ENCODE data around the gene TSPAN6. TPM values are rescaled to one million over a fixed set of nuclear protein-coding genes. Genes with fewer than 3 reads are reported as not detected.

The TSPAN6 gene
- total RNA-seq, 1 donor from 2014 or later, result 71.4 TPM

GRCh38 chrX:100642290-100642689 is 5.7 kb upstream of the TSPAN6 start:
- no peak overlapping the region for H3K27ac Mint-ChIP-seq (ENCODE audit: unreplicated experiment)
- peaks cover 4% of the 10 kb centered on the region for H3K9me3 Mint-ChIP-seq
- H3K4me1 Mint-ChIP-seq, result peaks cover 12% of the 10 kb centered on the region

GRCh38 chrX:100635989-100636320 is 651 bp downstream of the TSPAN6 start:
- H3K4me3 Mint-ChIP-seq, result peak overlapping the region; percentile 93
- H3K9me3 Mint-ChIP-seq, result peaks cover 3% of the 10 kb centered on the region
- no peak for TF ChIP-seq CTCF (conservative IDR thresholded peaks at IDR 0.05)
- H3K27ac Mint-ChIP-seq (ENCODE audit: unreplicated experiment), result peak overlapping the region; percentile 96
- no peaks in the 10 kb centered on the region for H3K27me3 Mint-ChIP-seq (ENCODE audit: low read depth)
- H3K36me3 Mint-ChIP-seq (ENCODE audit: low read depth), result peaks cover 7% of the 10 kb centered on the region
- no peak for DNase-seq (ENCODE audit: low read depth, low spot score)
- peaks cover 19% of the 10 kb centered on the region for H3K4me1 Mint-ChIP-seq

More at GRCh38 chrX:100642290-100642689, 5.7 kb upstream of the TSPAN6 start:
- DNase-seq (ENCODE audit: low read depth, low spot score), result no peak
- Mint-ChIP-seq H3K4me3 (no peak overlapping the region), H3K36me3 (ENCODE audit: low read depth) (no peaks in the 10 kb centered on the region), H3K27me3 (ENCODE audit: low read depth) (no peaks in the 10 kb centered on the region)
- TF ChIP-seq CTCF (conservative IDR thresholded peaks at IDR 0.05), result no peak

DNA sequence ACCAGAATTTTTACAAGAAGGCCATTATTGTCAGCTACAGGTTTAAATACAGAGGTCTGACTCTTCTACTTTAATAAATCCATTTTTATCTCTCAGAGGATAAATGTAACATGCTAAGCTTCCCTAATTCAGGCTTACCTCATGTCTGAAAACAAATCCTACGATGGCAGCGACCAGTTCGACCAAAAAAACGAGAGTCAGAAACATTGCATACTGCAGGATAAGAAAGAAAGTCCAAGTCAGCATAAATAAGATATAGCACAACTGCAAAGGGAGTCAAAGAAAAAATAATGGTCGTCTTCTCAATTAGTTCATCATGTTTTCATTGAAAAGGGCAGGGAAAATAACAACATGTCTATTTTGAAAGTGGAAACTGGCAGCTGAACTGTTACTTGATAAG is 1.6 kb downstream of the TSPAN6 start:
- Mint-ChIP-seq H3K27ac (ENCODE audit: unreplicated experiment) (no peak overlapping the region), H3K27me3 (ENCODE audit: low read depth) (no peaks in the 10 kb centered on the region), H3K4me3 (peak overlapping the region; percentile 93), H3K9me3 (peaks cover 3% of the 10 kb centered on the region), H3K36me3 (ENCODE audit: low read depth) (peaks cover 11% of the 10 kb centered on the region), H3K4me1 (peaks cover 19% of the 10 kb centered on the region)
- no peak for DNase-seq (ENCODE audit: low read depth, low spot score)
- TF ChIP-seq CTCF (conservative IDR thresholded peaks at IDR 0.05), result no peak

DNA sequence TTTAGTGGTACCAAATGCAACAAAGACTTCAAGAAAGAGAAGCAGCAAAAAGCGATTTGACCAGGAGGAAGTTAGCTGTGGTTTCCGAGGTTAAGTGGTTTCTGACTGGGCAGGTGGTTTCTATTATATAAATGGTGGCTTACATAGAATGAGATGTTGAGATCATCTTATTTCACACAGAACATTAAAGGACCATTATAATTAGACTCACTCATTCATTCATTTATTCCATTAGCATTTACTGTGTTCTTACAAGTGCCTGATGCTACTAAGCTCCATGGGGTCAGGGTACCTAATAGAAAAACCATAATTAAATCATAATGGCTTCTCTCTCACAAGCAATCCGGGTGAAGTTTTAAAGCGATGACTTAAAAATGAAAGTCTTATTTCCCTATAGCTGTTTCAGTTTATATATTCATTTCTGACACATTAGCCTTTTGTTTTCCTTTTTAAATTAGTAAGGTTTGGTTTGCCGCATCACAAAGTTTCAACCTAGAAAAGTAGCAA is 10.6 kb downstream of the TSPAN6 start:
- Mint-ChIP-seq H3K27ac (ENCODE audit: unreplicated experiment) (no peak overlapping the region), H3K4me3 (no peak overlapping the region), H3K27me3 (ENCODE audit: low read depth) (no peaks in the 10 kb centered on the region), H3K36me3 (ENCODE audit: low read depth) (peaks cover 13% of the 10 kb centered on the region), H3K4me1 (peaks cover 14% of the 10 kb centered on the region), H3K9me3 (peaks cover 6% of the 10 kb centered on the region)
- DNase-seq (ENCODE audit: low read depth, low spot score), result no peak
- TF ChIP-seq CTCF (conservative IDR thresholded peaks at IDR 0.05), result no peak

DNA sequence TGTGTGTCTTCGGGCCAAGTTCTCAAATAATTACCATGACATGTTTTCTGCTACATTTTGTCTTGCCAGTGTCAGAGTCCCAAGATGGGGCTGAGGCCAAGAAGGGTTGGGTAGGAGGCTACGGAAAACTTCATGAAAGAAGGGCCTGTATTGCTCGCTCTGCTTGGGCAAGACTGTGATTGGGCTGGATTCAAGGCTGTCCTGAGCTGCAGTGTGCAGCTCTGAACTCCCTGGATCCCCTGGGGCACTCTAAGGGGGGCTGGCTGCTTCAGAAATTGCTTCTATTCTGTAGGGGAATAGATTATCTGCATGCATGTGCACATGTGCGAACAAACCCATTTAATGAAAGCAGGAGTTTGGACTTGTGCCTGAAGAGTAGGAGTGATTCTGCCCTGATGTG is 13.6 kb downstream of the TSPAN6 start:
- DNase-seq (ENCODE audit: low read depth, low spot score), result peak; percentile 4
- no peak for TF ChIP-seq CTCF (conservative IDR thresholded peaks at IDR 0.05)
- Mint-ChIP-seq H3K27ac (ENCODE audit: unreplicated experiment) (no peak overlapping the region), H3K36me3 (ENCODE audit: low read depth) (peaks cover 8% of the 10 kb centered on the region), H3K4me3 (no peak overlapping the region), H3K27me3 (ENCODE audit: low read depth) (no peaks in the 10 kb centered on the region), H3K4me1 (peaks cover 10% of the 10 kb centered on the region), H3K9me3 (peaks cover 8% of the 10 kb centered on the region)

DNA sequence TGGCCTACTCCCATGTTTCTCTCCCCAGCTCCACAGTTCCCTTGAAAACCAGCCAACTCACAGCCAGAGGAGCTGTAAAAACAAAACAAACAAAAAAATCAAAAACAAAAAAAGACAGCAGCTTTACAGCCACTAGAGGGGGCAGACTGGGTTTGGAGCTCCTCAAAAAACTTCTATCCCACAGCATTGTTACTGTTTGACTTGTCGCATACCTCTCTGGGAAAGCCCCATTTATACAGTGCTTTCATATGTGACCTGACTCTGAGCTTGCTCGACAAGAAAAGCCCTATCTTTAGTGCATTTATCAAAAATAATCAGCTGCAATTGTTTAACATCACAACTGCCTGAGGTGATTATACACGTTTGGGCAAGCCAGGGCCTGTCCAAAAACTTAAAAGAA is 21.6 kb downstream of the TSPAN6 start:
- H3K27ac Mint-ChIP-seq (ENCODE audit: unreplicated experiment), result peak overlapping the region; percentile 84
- no peaks in the 10 kb centered on the region for H3K36me3 Mint-ChIP-seq (ENCODE audit: low read depth)
- peaks cover 9% of the 10 kb centered on the region for H3K4me1 Mint-ChIP-seq
- TF ChIP-seq CTCF (conservative IDR thresholded peaks at IDR 0.05), result peak; percentile 74
- DNase-seq (ENCODE audit: low read depth, low spot score), result no peak
- peaks cover 8% of the 10 kb centered on the region for H3K9me3 Mint-ChIP-seq
- no peak overlapping the region for H3K4me3 Mint-ChIP-seq
- H3K27me3 Mint-ChIP-seq (ENCODE audit: low read depth), result no peaks in the 10 kb centered on the region
